Activated CD4-positive, alpha-beta memory T cell treated with anti-CD3 and anti-CD28 coated beads for 36 hours (primary cell): ENCODE data around the gene CNTLN. TPM values are rescaled to one million over a fixed set of nuclear protein-coding genes. Genes with fewer than 3 reads are reported as not detected.
A peak's percentile ranks its signal among the peaks of the same experiment; 100 is the strongest.

ENCODE experiments used
- CTCF ChIA-PET: fragments of 350-600 bp; sonication (Branson Sonifier 250); formaldehyde crosslinking; loops from one replicate; lab custom pipeline; 2021; ENCODE audit warnings: antibody characterized with exemption, inconsistent platforms; lab: Charles Lee
- POLR2A ChIA-PET: fragments of 350-600 bp; sonication (Branson Sonifier 250); formaldehyde crosslinking; loops from one replicate; lab custom pipeline; 2021; ENCODE audit warnings: antibody characterized with exemption; lab: Charles Lee
- DNase-seq: peaks from one replicate; pipeline ENCODE4 v3.0.0-alpha.2; 2020
- H3K27ac Mint-ChIP-seq: one replicate; pipeline ENCODE4 v1.8.0; 2021; ENCODE audit warnings: mixed read lengths
- H3K27me3 Mint-ChIP-seq: one replicate; pipeline ENCODE4 v1.8.0; 2021; ENCODE audit warnings: mixed read lengths
- H3K36me3 Mint-ChIP-seq: one replicate; pipeline ENCODE4 v1.8.0; 2021; ENCODE audit warnings: mixed read lengths
- H3K4me1 Mint-ChIP-seq: one replicate; pipeline ENCODE4 v1.8.0; 2021; ENCODE audit warnings: low read depth, mixed read lengths
- H3K4me3 Mint-ChIP-seq: one replicate; pipeline ENCODE4 v1.8.0; 2021; ENCODE audit warnings: mild to moderate bottlenecking, mixed read lengths
- H3K9me3 Mint-ChIP-seq: one replicate; pipeline ENCODE4 v1.8.0; 2021; ENCODE audit warnings: mixed read lengths
- intact Hi-C: fragments of 100-400 bp; cut with micrococcal nuclease; formaldehyde crosslinking; loops from one replicate; pipeline ENCODE4 v1.15.1; 2023
- total RNA-seq, 2 experiments: library from RNA; stranded (reverse); gene quantifications; one replicate each; pipeline ENCODE4 v1.2.3, GENCODE V29; 2021

CNTLN gene
- total RNA-seq, 2 experiments from 2014 or later, result 0.27 to 0.36 TPM

- intact Hi-C loops, result no loop called here
- Mint-ChIP-seq H3K4me3 (no peak overlapping the region), H3K9me3 (no peaks in the 10 kb centered on the region), H3K27me3 (no peaks in the 10 kb centered on the region), H3K27ac (no peak overlapping the region), H3K36me3 (no peaks in the 10 kb centered on the region), H3K4me1 (no peaks in the 10 kb centered on the region)
- ChIA-PET POLR2A (no interaction called here), CTCF (no interaction called here)
- no peak for DNase-seq
Observed at GRCh38 chr9:17528859-17529258, 394.0 kb downstream of the CNTLN start.

- intact Hi-C loops, result loop anchor here (5.0 kb wide), 1 partner anchor 681 kb away; no protein-coding TSS in a partner anchor
- CTCF ChIA-PET, result interaction anchor here (1.2 kb wide), 1 partner anchor 1926 kb away, joined by 5 read pairs; no protein-coding TSS in a partner anchor
- peak; percentile 17 for DNase-seq
- H3K36me3 Mint-ChIP-seq, result no peaks in the 10 kb centered on the region
- H3K4me3 Mint-ChIP-seq, result no peak overlapping the region
- POLR2A ChIA-PET, result no interaction called here
- H3K27ac Mint-ChIP-seq, result no peak overlapping the region
- no peaks in the 10 kb centered on the region for H3K4me1 Mint-ChIP-seq
- no peaks in the 10 kb centered on the region for H3K27me3 Mint-ChIP-seq
- no peaks in the 10 kb centered on the region for H3K9me3 Mint-ChIP-seq
Observed at GRCh38 chr9:17531642-17532254, 396.9 kb downstream of the CNTLN start.

GRCh38 chr9:17532461-17532860, 397.6 kb downstream of the CNTLN start:
- no peak for DNase-seq
- H3K36me3 Mint-ChIP-seq, result no peaks in the 10 kb centered on the region
- no peaks in the 10 kb centered on the region for H3K9me3 Mint-ChIP-seq
- CTCF ChIA-PET, result interaction anchor here (1.2 kb wide), 1 partner anchor 1925 kb away, joined by 5 read pairs; no protein-coding TSS in a partner anchor
- intact Hi-C loops, result loop anchor here (5.0 kb wide), 1 partner anchor 680 kb away; no protein-coding TSS in a partner anchor
- H3K4me1 Mint-ChIP-seq, result no peaks in the 10 kb centered on the region
- no peaks in the 10 kb centered on the region for H3K27me3 Mint-ChIP-seq
- H3K4me3 Mint-ChIP-seq, result no peak overlapping the region
- POLR2A ChIA-PET, result no interaction called here
- H3K27ac Mint-ChIP-seq, result no peak overlapping the region

GRCh38 chr9:17535176-17535575, 400.3 kb downstream of the CNTLN start:
- Mint-ChIP-seq H3K4me1 (no peaks in the 10 kb centered on the region), H3K9me3 (no peaks in the 10 kb centered on the region), H3K27ac (no peak overlapping the region), H3K27me3 (no peaks in the 10 kb centered on the region), H3K36me3 (no peaks in the 10 kb centered on the region), H3K4me3 (no peak overlapping the region)
- DNase-seq, result no peak
- POLR2A ChIA-PET, result no interaction called here
- intact Hi-C loops, result no loop called here
- CTCF ChIA-PET, result no interaction called here

- intact Hi-C loops, result no loop called here
- Mint-ChIP-seq H3K27me3 (no peaks in the 10 kb centered on the region), H3K27ac (no peak overlapping the region), H3K4me1 (no peaks in the 10 kb centered on the region), H3K36me3 (no peaks in the 10 kb centered on the region), H3K4me3 (no peak overlapping the region), H3K9me3 (peaks cover 2% of the 10 kb centered on the region)
- ChIA-PET CTCF (no interaction called here), POLR2A (no interaction called here)
- no peak for DNase-seq
Observed at GRCh38 chr9:17536027-17536426, 401.2 kb downstream of the CNTLN start.

- no peaks in the 10 kb centered on the region for H3K36me3 Mint-ChIP-seq
- ChIA-PET CTCF (no interaction called here), POLR2A (no interaction called here)
- H3K4me1 Mint-ChIP-seq, result no peaks in the 10 kb centered on the region
- H3K9me3 Mint-ChIP-seq, result peaks cover 26% of the 10 kb centered on the region
- no peak overlapping the region for H3K27ac Mint-ChIP-seq
- H3K27me3 Mint-ChIP-seq, result no peaks in the 10 kb centered on the region
- intact Hi-C loops, result no loop called here
- no peak overlapping the region for H3K4me3 Mint-ChIP-seq
- DNase-seq, result no peak
Observed at GRCh38 chr9:17551023-17551422, 416.2 kb downstream of the CNTLN start.
